HepG2 (cell line): ENCODE measurements around the gene GPR25. TPM values are rescaled to one million over a fixed set of nuclear protein-coding genes. Genes with fewer than 3 reads are reported as not detected.

Experiments used
- CHCHD3 ChIP-seq: sonication (generic); formaldehyde crosslinking; IDR thresholded peaks from 2 replicates; pipeline ENCODE4 v1.8.0; 2022; ENCODE audit warnings: mild to moderate bottlenecking, missing genetic modification reagents, moderate library complexity
- FIP1L1 ChIP-seq: fragments of 200-400 bp; formaldehyde crosslinking; IDR thresholded peaks from 2 replicates; pipeline ENCODE4 v1.6.1; 2018; ENCODE audit warnings: low read depth, mild to moderate bottlenecking, low read length, moderate library complexity, borderline replicate concordance; ENCODE audit not compliant: insufficient read depth
- HMGXB4 ChIP-seq, 2 experiments: sonication (generic) in 1 of 2; formaldehyde crosslinking in 1 of 2; IDR thresholded peaks; 2 replicates each; pipeline versions ENCODE4 v1.4.0 to v1.6.1; 2018 to 2020; ENCODE audit warnings: missing genetic modification reagents in 2 of 2, borderline replicate concordance in 1 of 2, low read depth in 1 of 2, mild to moderate bottlenecking in 1 of 2, missing biosample characterization in 1 of 2
- NR2F6 ChIP-seq, 2 experiments: IDR thresholded peaks; 2 replicates each; pipeline ENCODE4 v1.6.1; 2016; ENCODE audit warnings: antibody characterized with exemption in 1 of 2, mild to moderate bottlenecking in 1 of 2
- REPIN1 ChIP-seq: sonication (generic); formaldehyde crosslinking; IDR thresholded peaks from 2 replicates; pipeline ENCODE4 v1.8.0; 2022; ENCODE audit warnings: missing genetic modification reagents, low read depth, mild to moderate bottlenecking, borderline replicate concordance
- TCF7L2 ChIP-seq: IDR thresholded peaks from 2 replicates; pipeline ENCODE4 v1.6.1; 2011; ENCODE audit warnings: mild to moderate bottlenecking, low read depth, low read length, moderate library complexity
- ZBTB44 ChIP-seq: sonication (generic); formaldehyde crosslinking; IDR thresholded peaks from 2 replicates; pipeline ENCODE4 v1.4.0; 2020; ENCODE audit warnings: missing genetic modification reagents
- ZNF34 ChIP-seq: sonication (generic); formaldehyde crosslinking; IDR thresholded peaks from 2 replicates; pipeline ENCODE4 v1.4.0; 2020; ENCODE audit warnings: mild to moderate bottlenecking, missing genetic modification reagents, borderline replicate concordance
- ZNF646 ChIP-seq: sonication (generic); formaldehyde crosslinking; IDR thresholded peaks from 2 replicates; pipeline ENCODE4 v1.9.0; 2021; ENCODE audit warnings: mild to moderate bottlenecking, missing genetic modification reagents
- polyA plus RNA-seq, 8 experiments: library from polyadenylated mRNA; depleted of rRNA in 3 of 8; stranded (reverse) in 7 of 8; unstranded in 1 of 8; fragments of >200 nt; fragmentation: Illumina TruSeq in 4 of 8; extraction: Trizol in 4 of 8; gene quantifications; 2 replicates each; pipeline versions ENCODE4 v1.2.1 to v1.2.3, GENCODE V29; 2011 to 2016; ENCODE audit warnings: low read depth in 4 of 8, missing spikeins in 1 of 8, mixed read lengths in 1 of 8; ENCODE audit not compliant: insufficient read depth in 1 of 8
- total RNA-seq, 5 experiments: library from RNA; depleted of rRNA; stranded (reverse); fragments of >200 nt; fragmentation: Illumina TruSeq; extraction: Trizol; gene quantifications; 2 replicates each; pipeline ENCODE4 v1.2.3, GENCODE V29; 2016; ENCODE audit warnings: low read depth in 1 of 5
- TF ChIP-seq, protein P1 (sequence below): sonication (generic); formaldehyde crosslinking; IDR thresholded peaks from 2 replicates; pipeline ENCODE4 v1.4.0; 2020; ENCODE audit warnings: mild to moderate bottlenecking, missing genetic modification reagents
- TF ChIP-seq, protein P2 (sequence below): sonication (generic); formaldehyde crosslinking; IDR thresholded peaks from 2 replicates; pipeline ENCODE4 v1.8.0; 2023; ENCODE audit warnings: mild to moderate bottlenecking, missing genetic modification reagents

The GPR25 gene
- total and polyA plus RNA-seq, 2 of the 13 experiments (the other 11 are each of a cell fraction or from before 2014, with no cell fraction given): not detected

GRCh38 chr1:200890818-200891773, 18.3 kb downstream of the GPR25 start (continued):
- TF ChIP-seq ZBTB44 (CRISPR knock-in tag) (0 out of 2 replicates have a peak, but pooled peaks have one; percentile 5), ZNF646 (CRISPR knock-in tag) (no peak), REPIN1 (peak; percentile 58; the same call in 1 of the 2 replicates), TCF7L2 (no peak), NR2F6 (IDR thresholded peaks at IDR 0.05) (no peak), NR2F6 (CRISPR knock-in tag; IDR thresholded peaks at IDR 0.05) (0 out of 2 replicates have a peak, but pooled peaks have one; percentile 3), ZNF34 (CRISPR knock-in tag) (0 out of 2 replicates have a peak, but pooled peaks have one; percentile 21), HMGXB4 (CRISPR knock-in tag; IDR thresholded peaks at IDR 0.05; ENCODE audit: borderline replicate concordance in 1 of 2, low read depth in 1 of 2) (peak; percentile 78 to 83; a peak in 3 of 4 replicates), FIP1L1 (0 out of 2 replicates have a peak, but pooled peaks have one; percentile 19), CHCHD3 (CRISPR knock-in tag) (0 out of 2 replicates have a peak, but pooled peaks have one; percentile 51)
- TF ChIP-seq, protein P1, sequence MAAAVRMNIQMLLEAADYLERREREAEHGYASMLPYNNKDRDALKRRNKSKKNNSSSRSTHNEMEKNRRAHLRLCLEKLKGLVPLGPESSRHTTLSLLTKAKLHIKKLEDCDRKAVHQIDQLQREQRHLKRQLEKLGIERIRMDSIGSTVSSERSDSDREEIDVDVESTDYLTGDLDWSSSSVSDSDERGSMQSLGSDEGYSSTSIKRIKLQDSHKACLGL (CRISPR knock-in tag): no peak
- TF ChIP-seq, protein P2, sequence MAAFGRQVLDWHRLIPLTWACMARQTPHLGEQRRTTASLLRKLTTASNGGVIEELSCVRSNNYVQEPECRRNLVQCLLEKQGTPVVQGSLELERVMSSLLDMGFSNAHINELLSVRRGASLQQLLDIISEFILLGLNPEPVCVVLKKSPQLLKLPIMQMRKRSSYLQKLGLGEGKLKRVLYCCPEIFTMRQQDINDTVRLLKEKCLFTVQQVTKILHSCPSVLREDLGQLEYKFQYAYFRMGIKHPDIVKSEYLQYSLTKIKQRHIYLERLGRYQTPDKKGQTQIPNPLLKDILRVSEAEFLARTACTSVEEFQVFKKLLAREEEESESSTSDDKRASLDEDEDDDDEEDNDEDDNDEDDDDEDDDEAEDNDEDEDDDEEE: 0 out of 2 replicates have a peak, but pooled peaks have one; percentile 41
